CD4-positive, alpha-beta T cell (primary cell): ENCODE results near the gene MCEMP1. TPM values are rescaled to one million over a fixed set of nuclear protein-coding genes. Genes with fewer than 3 reads are reported as not detected.
A peak's percentile ranks its signal among the peaks of the same experiment; 100 is the strongest.

Source experiments
- ATAC-seq: fragments of 200-7000 bp; cut with Tn5 transposase; one replicate; pipeline ENCODE4 v1.10.0; 2022; ENCODE audit warnings: mild to moderate bottlenecking; ENCODE audit not compliant: poor library complexity
- CTCF ChIA-PET: fragments of 350-600 bp; sonication (Branson Sonifier 250); formaldehyde crosslinking; loops from one replicate; lab custom pipeline; 2021; ENCODE audit warnings: antibody characterized with exemption, inconsistent platforms; lab: Charles Lee
- POLR2A ChIA-PET: fragments of 350-600 bp; sonication (Branson Sonifier 250); formaldehyde crosslinking; loops from one replicate; lab custom pipeline; 2021; ENCODE audit warnings: antibody characterized with exemption, inconsistent platforms; lab: Charles Lee
- DNase-seq, 14 experiments: peaks; one replicate each; pipeline ENCODE4 v3.0.0-alpha.2; 2013 to 2020; ENCODE audit warnings: mixed read lengths in 2 of 14
- H3K27ac ChIP-seq, 2 donors: one replicate each; pipeline versions ENCODE4 v1.5.1 to v1.7.0; 2013; ENCODE audit warnings: low read length in 2 of 2, low read depth in 1 of 2, mild to moderate bottlenecking in 1 of 2
- H3K27me3 ChIP-seq, 2 experiments: 1 replicate in 1 of 2; 2 replicates in 1 of 2; pipeline versions ENCODE4 v1.6.1 to v1.7.0; 2013; ENCODE audit warnings: low read length in 2 of 2, control low read depth in 1 of 2, mild to moderate bottlenecking in 1 of 2, moderate library complexity in 1 of 2; ENCODE audit not compliant: insufficient read depth in 2 of 2, control insufficient read depth in 1 of 2
- H3K36me3 ChIP-seq: one replicate; pipeline ENCODE4 v1.6.1; 2013; ENCODE audit warnings: low read length, control low read depth; ENCODE audit not compliant: insufficient read depth
- H3K4me1 ChIP-seq: one replicate; pipeline ENCODE4 v1.6.1; 2013; ENCODE audit warnings: low read length, control low read depth; ENCODE audit not compliant: insufficient read depth
- H3K4me3 ChIP-seq: one replicate; pipeline ENCODE4 v1.5.1; 2013; ENCODE audit warnings: mild to moderate bottlenecking, low read length, moderate library complexity
- H3K9me3 ChIP-seq, 2 experiments: 1 replicate in 1 of 2; 2 replicates in 1 of 2; pipeline versions ENCODE4 v1.6.1 to v1.7.0; 2013; ENCODE audit warnings: low read length in 2 of 2, mild to moderate bottlenecking in 2 of 2, control low read depth in 1 of 2, moderate library complexity in 1 of 2; ENCODE audit not compliant: control insufficient read depth in 1 of 2, insufficient read depth in 1 of 2
- H3K27ac Mint-ChIP-seq: one replicate; pipeline ENCODE4 v1.8.0; 2020; ENCODE audit warnings: mixed read lengths
- H3K27me3 Mint-ChIP-seq: one replicate; pipeline ENCODE4 v1.8.0; 2021; ENCODE audit warnings: mixed read lengths
- H3K36me3 Mint-ChIP-seq: one replicate; pipeline ENCODE4 v1.8.0; 2021; ENCODE audit warnings: low read depth, mixed read lengths
- H3K4me1 Mint-ChIP-seq: one replicate; pipeline ENCODE4 v1.8.0; 2021; ENCODE audit warnings: low read depth, mixed read lengths
- H3K4me3 Mint-ChIP-seq: one replicate; pipeline ENCODE4 v1.8.0; 2020; ENCODE audit warnings: mild to moderate bottlenecking, mixed read lengths
- H3K9me3 Mint-ChIP-seq: one replicate; pipeline ENCODE4 v1.8.0; 2020; ENCODE audit warnings: mixed read lengths
- CTCF ChIP-seq: fragments of 200-600 bp; IDR thresholded peaks from one replicate; pipeline ENCODE4 v1.8.0; 2022; ENCODE audit warnings: antibody characterized with exemption, mild to moderate bottlenecking
- intact Hi-C, 2 experiments: fragments of 100-400 bp; cut with DNase I in 1 of 2; cut with micrococcal nuclease in 1 of 2; formaldehyde crosslinking; loops; one replicate each; pipeline versions ENCODE4 v1.15.1 to v1.9.0; 2023 to 2025; cut with DNase I, micrococcal nuclease
- polyA plus RNA-seq, 2 donors: library from polyadenylated mRNA; unstranded; fragments of 120-200 nt; gene quantifications; one replicate each; pipeline ENCODE4 v1.2.1, GENCODE V29; 2013
- total RNA-seq, 174 experiments: library from RNA in 2 of 174; stranded (reverse) in 2 of 174; gene quantifications; one replicate each; pipeline ENCODE4 v1.2.3 and lab custom pipeline; 2021 to 2026

The MCEMP1 gene
- total RNA-seq (under 1 TPM in 1 of 2 experiments, not detected in 1; 0.38 TPM), total RNA-seq (lab: John Stamatoyannopoulos, UW) (0 to 0.61 (median 0) reads per million in 172 experiments)
- 1.8 TPM for polyA plus RNA-seq (2013, experiment 1 of 2)
- polyA plus RNA-seq (2013, experiment 2 of 2) = 1.1 TPM

GRCh38 chr19:7676854-7677253 lies at the start of gene MCEMP1:
TSS of gene MCEMP1 (plus strand) at chr19:7677090. CDS start at chr19:7677121, 31 bp downstream.
- Histone ChIP-seq H3K9me3 (no peaks in the 10 kb centered on the region), H3K27me3 (peaks cover 16 to 17% of the 10 kb centered on the region in 2 experiments), H3K4me3 (no peak within 1 kb of the TSS), H3K36me3 (no peaks in the 10 kb centered on the region), H3K27ac (no peak within 1 kb of the TSS), H3K4me1 (peaks cover 54% of the 10 kb centered on the region)
- H3K4me3 Mint-ChIP-seq = peak within 1 kb of the TSS; percentile 16
- H3K27me3 Mint-ChIP-seq = peaks cover 57% of the 10 kb centered on the region
- ATAC-seq = no peak
- intact Hi-C loops = no loop called here
- CTCF ChIA-PET = no interaction called here
- DNase-seq = no peak
- POLR2A ChIA-PET = no interaction called here
- H3K4me1 Mint-ChIP-seq = peaks cover 52% of the 10 kb centered on the region
- no peaks in the 10 kb centered on the region for H3K9me3 Mint-ChIP-seq
- no peak within 1 kb of the TSS for H3K27ac Mint-ChIP-seq
- peaks cover 9% of the 10 kb centered on the region for H3K36me3 Mint-ChIP-seq
- no peak for TF ChIP-seq CTCF

GRCh38 chr19:7627166-7627565 lies 49.7 kb upstream of the MCEMP1 start:
- ChIA-PET CTCF (no interaction called here), POLR2A (interaction anchor here (0.8 kb wide), 1 partner anchor 31 kb away, joined by 3 read pairs; no protein-coding TSS in a partner anchor)
- H3K4me3 Mint-ChIP-seq = peak overlapping the region; percentile 62
- peaks cover 38% of the 10 kb centered on the region for H3K4me1 Mint-ChIP-seq
- no peaks in the 10 kb centered on the region for H3K27me3 ChIP-seq
- H3K27ac Mint-ChIP-seq = no peak overlapping the region
- no peaks in the 10 kb centered on the region for H3K9me3 ChIP-seq
- peaks cover 67% of the 10 kb centered on the region for H3K36me3 Mint-ChIP-seq
- DNase-seq = no peak
- H3K36me3 ChIP-seq = peaks cover 63% of the 10 kb centered on the region
- no peak for TF ChIP-seq CTCF
- H3K9me3 Mint-ChIP-seq = no peaks in the 10 kb centered on the region
- intact Hi-C loops = loop anchor here in 1 of 2 experiments (5.0 kb wide), 1 partner anchor 90 kb away; the partner anchor contains the start of gene PNPLA6
- no peaks in the 10 kb centered on the region for H3K27me3 Mint-ChIP-seq
- no peak overlapping the region for H3K27ac ChIP-seq
- H3K4me3 ChIP-seq = no peak overlapping the region
- no peak for ATAC-seq
- peaks cover 44% of the 10 kb centered on the region for H3K4me1 ChIP-seq

- H3K4me3 Mint-ChIP-seq = peak overlapping the region; percentile 95
- Histone ChIP-seq H3K36me3 (peaks cover 55% of the 10 kb centered on the region), H3K4me3 (peak overlapping the region; percentile 72), H3K9me3 (no peaks in the 10 kb centered on the region), H3K27me3 (no peaks in the 10 kb centered on the region), H3K27ac (peak overlapping the region; percentile 84 to 92), H3K4me1 (peaks cover 44% of the 10 kb centered on the region)
- H3K27ac Mint-ChIP-seq = peak overlapping the region; percentile 96
- H3K36me3 Mint-ChIP-seq = peaks cover 57% of the 10 kb centered on the region
- intact Hi-C loops = loop anchor here in 1 of 2 experiments (2.0 to 5.0 kb wide), 2 partner anchors 52 to 91 kb away; partner anchors contain the start of genes PNPLA6 and TRAPPC5
- no peaks in the 10 kb centered on the region for H3K9me3 Mint-ChIP-seq
- TF ChIP-seq CTCF = no peak
- ATAC-seq (no peak), DNase-seq (peak in 1 of 14 experiments; percentile 38)
- peaks cover 34% of the 10 kb centered on the region for H3K4me1 Mint-ChIP-seq
- ChIA-PET CTCF (interaction anchor here (2.4 kb wide), 1 partner anchor 52 kb away, joined by 20 read pairs; the partner anchor contains the start of gene TRAPPC5), POLR2A (interaction anchor here (0.6 to 2.2 kb wide), 26 partner anchors 9 to 1825 kb away, joined by 3 to 14 read pairs (median 4); partner anchors contain the start of genes ARHGEF18, CLEC4M, DENND1C and GPR108)
- H3K27me3 Mint-ChIP-seq = no peaks in the 10 kb centered on the region
Observed at GRCh38 chr19:7628589-7629311, 48.1 kb upstream of the MCEMP1 start.
